Nephron progenitor cell (in vitro differentiated cells): ENCODE measurements around the gene MAN1A2.
"Not testable (repeated sequence)": the region's sequence is repeated elsewhere in the genome, so short reads cannot be mapped to it uniquely, and the experiment has no call there.

Experiments
- DNase-seq: peaks from one replicate; pipeline ENCODE4 v3.0.0; 2021
- H3K27ac Mint-ChIP-seq: 2 replicates; pipeline ENCODE4 v1.8.0; 2021; ENCODE audit warnings: mild to moderate bottlenecking, moderate library complexity, mixed read lengths
- H3K27me3 Mint-ChIP-seq: 2 replicates; pipeline ENCODE4 v1.8.0; 2021; ENCODE audit warnings: mild to moderate bottlenecking, low read depth, mixed read lengths; ENCODE audit not compliant: poor library complexity
- H3K36me3 Mint-ChIP-seq: 2 replicates; pipeline ENCODE4 v1.8.0; 2021; ENCODE audit warnings: low read depth, mixed read lengths
- H3K4me1 Mint-ChIP-seq: 2 replicates; pipeline ENCODE4 v1.8.0; 2021; ENCODE audit warnings: mixed read lengths
- H3K4me3 Mint-ChIP-seq: 2 replicates; pipeline ENCODE4 v1.8.0; 2021; ENCODE audit warnings: mild to moderate bottlenecking, moderate library complexity, mixed read lengths
- H3K9me3 Mint-ChIP-seq: 2 replicates; pipeline ENCODE4 v1.8.0; 2021; ENCODE audit warnings: mild to moderate bottlenecking, moderate library complexity, mixed read lengths
- TF ChIP-seq, protein P1 (sequence below): fragments of 200-600 bp; sonication (generic); IDR thresholded peaks from 2 replicates; pipeline ENCODE4 v1.5.0; 2021; ENCODE audit warnings: antibody characterized with exemption

MAN1A2 gene

DNA sequence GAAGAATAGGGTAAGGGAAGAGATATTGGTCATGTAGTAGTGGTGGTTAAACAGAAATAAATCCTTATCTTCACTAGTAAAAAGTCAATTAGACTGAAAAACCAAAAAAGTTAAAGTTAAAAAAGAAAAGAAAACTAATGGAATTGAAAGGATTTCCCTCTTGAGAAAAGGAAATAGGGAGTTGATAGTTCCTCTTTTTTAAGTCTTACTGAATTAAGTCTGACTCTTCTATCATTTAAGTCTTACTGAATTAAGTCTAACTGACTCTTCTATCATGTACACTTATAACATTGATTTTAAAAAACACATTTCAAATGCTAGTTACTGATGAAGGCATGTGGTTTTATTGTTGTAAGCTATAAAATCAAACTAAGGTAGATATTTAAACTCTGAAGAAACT, 189.1 kb downstream of the MAN1A2 start:
- Mint-ChIP-seq H3K9me3 (peaks cover 16% of the 10 kb centered on the region), H3K4me1 (no peaks in the 10 kb centered on the region), H3K4me3 (no peak overlapping the region), H3K27ac (no peak overlapping the region), H3K36me3 (no peaks in the 10 kb centered on the region), H3K27me3 (peaks cover 11% of the 10 kb centered on the region)
- TF ChIP-seq, protein P1, sequence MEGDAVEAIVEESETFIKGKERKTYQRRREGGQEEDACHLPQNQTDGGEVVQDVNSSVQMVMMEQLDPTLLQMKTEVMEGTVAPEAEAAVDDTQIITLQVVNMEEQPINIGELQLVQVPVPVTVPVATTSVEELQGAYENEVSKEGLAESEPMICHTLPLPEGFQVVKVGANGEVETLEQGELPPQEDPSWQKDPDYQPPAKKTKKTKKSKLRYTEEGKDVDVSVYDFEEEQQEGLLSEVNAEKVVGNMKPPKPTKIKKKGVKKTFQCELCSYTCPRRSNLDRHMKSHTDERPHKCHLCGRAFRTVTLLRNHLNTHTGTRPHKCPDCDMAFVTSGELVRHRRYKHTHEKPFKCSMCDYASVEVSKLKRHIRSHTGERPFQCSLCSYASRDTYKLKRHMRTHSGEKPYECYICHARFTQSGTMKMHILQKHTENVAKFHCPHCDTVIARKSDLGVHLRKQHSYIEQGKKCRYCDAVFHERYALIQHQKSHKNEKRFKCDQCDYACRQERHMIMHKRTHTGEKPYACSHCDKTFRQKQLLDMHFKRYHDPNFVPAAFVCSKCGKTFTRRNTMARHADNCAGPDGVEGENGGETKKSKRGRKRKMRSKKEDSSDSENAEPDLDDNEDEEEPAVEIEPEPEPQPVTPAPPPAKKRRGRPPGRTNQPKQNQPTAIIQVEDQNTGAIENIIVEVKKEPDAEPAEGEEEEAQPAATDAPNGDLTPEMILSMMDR: no peak
- DNase-seq: no peak

DNA sequence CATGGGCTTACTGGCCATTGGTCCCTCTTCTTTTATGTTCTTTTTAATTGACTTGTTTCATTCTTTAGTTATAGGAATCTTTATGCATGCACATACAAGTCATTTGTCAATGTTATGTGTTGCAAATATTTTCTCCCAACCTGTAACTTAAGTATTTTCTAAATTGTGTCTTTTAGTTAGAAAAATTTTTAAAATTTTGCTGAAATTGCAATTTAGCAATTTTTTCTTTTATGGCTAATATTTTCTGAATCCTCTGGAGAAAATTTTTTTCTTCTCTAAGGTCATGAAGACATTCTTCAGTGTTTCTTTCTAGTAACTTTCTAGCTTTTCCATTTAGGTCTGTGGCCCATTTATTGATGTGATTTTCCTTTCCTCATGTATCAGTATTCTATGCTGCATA, 189.7 kb downstream of the MAN1A2 start:
- TF ChIP-seq, protein P1: no peak
- no peak for DNase-seq
- Mint-ChIP-seq H3K9me3 (peaks cover 16% of the 10 kb centered on the region), H3K4me1 (no peaks in the 10 kb centered on the region), H3K27me3 (peaks cover 11% of the 10 kb centered on the region), H3K27ac (no peak overlapping the region), H3K4me3 (no peak overlapping the region), H3K36me3 (no peaks in the 10 kb centered on the region)

DNA sequence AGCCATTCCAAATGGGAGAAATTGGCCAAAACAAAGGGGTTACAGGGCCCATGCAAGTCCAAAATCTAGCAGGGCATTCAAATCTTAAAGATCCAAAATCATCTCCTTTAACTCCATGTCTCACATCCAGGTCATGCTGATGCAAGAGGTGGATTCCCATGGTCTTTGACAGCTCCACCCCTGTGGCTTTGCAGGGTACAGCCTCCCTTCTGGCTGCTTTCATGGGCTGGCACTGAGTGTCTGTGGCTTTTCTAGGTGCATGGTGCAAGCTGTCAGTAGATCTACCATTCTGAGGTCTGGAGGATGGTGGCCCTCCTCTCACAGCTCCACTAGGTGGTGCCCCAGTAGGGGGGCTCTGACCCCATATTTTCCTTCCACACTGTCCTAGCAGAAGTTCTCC, 191.2 kb downstream of the MAN1A2 start:
- not testable (repeated sequence) for DNase-seq, H3K4me1 Mint-ChIP-seq, H3K27ac Mint-ChIP-seq, H3K36me3 Mint-ChIP-seq, H3K4me3 Mint-ChIP-seq
- H3K27me3 Mint-ChIP-seq: peaks cover 11% of the 10 kb centered on the region
- peaks cover 16% of the 10 kb centered on the region for H3K9me3 Mint-ChIP-seq

DNA sequence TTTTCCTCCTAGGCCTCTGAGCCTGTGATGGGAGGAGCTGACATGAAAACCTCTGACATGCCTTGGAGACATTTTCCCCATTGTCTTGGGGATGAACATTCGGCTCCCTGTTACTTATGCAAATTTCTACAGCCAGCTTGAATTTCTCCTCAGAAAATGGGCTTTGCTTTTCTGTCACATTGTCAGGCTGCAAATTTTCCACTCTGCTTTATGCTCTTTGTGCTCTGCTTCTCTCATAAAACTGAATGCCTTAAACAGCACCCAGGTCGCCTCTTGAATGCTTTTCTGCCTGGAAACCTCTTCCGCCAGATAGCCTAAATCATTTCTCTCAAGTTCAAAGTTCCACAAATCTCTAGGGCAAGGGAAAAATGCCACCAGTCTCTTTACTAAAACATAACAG, 191.9 kb downstream of the MAN1A2 start:
- Mint-ChIP-seq H3K36me3 (no peaks in the 10 kb centered on the region), H3K27ac (no peak overlapping the region), H3K4me3 (no peak overlapping the region), H3K27me3 (peaks cover 11% of the 10 kb centered on the region), H3K9me3 (peaks cover 16% of the 10 kb centered on the region), H3K4me1 (peaks cover 5% of the 10 kb centered on the region)
- DNase-seq: no peak
- TF ChIP-seq, protein P1: no peak

DNA sequence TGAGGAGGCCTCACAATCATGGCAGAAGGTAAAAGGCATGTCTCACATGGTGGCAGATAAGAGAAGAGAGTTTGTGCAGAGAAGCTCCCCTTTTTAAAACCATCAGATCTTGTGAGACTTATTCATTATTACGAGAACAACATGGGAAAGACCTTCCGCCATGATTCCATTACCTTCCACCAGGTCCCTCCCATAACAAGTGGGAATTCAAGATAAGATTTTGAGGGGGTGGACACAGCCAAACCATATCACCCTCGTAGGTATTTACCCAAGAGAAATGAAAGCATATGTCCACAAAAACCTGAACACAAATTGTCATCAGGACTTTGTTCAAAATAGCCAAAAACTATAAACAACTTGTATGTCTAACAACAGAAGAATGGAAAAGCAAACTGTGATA, 192.7 kb downstream of the MAN1A2 start:
- H3K9me3 Mint-ChIP-seq: peaks cover 16% of the 10 kb centered on the region
- no peak overlapping the region for H3K4me3 Mint-ChIP-seq
- peaks cover 10% of the 10 kb centered on the region for H3K27me3 Mint-ChIP-seq
- no peaks in the 10 kb centered on the region for H3K36me3 Mint-ChIP-seq
- DNase-seq: no peak
- TF ChIP-seq, protein P1: no peak
- no peak overlapping the region for H3K27ac Mint-ChIP-seq
- peaks cover 5% of the 10 kb centered on the region for H3K4me1 Mint-ChIP-seq

DNA sequence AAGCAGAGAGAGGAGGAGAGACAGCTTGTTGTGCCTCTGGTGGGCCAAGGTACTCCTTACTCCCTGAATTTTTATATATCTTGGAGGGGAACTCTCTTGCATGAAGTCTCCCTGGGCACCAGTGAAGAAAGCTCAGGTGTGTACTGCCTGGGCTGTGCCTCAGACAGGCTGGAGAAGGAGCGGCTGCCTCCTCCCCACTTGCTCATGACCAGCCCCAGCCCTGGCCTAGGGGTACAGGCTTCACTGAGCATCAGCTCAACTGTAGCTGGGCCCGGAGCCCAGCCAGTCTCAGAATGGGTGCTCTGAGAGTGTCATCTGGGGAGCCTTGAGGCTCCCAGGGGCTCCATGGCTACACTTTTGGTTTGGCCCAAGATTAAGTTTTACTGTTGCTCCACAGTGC, 193.8 kb downstream of the MAN1A2 start:
- TF ChIP-seq, protein P1: no peak
- Mint-ChIP-seq H3K9me3 (peaks cover 16% of the 10 kb centered on the region), H3K27ac (no peak overlapping the region), H3K4me3 (no peak overlapping the region), H3K36me3 (no peaks in the 10 kb centered on the region), H3K4me1 (peaks cover 5% of the 10 kb centered on the region), H3K27me3 (peaks cover 6% of the 10 kb centered on the region)
- no peak for DNase-seq
